Frontal cortex (tissue), 4 donors: Measurements from ENCODE around the gene GPR62. TPM values are rescaled to one million over a fixed set of nuclear protein-coding genes. Genes with fewer than 3 reads are reported as not detected.
"Not testable (repeated sequence)": the region's sequence is repeated elsewhere in the genome, so short reads cannot be mapped to it uniquely, and the experiment has no call there.

Experiments
- DNase-seq, 2 donors: peaks; one replicate each; pipeline ENCODE4 v3.0.0; 2012; ENCODE audit warnings: low spot score in 2 of 2
- FAIRE-seq: peaks from 2 replicates; lab custom pipeline; 2012; peaks lifted over from hg19 to GRCh38; lab: Jason Lieb, UNC
- total RNA-seq: library from RNA; depleted of rRNA; stranded (reverse); fragments of >200 nt; gene quantifications from one replicate; pipeline ENCODE4 v1.2.3, GENCODE V29; 2014
- donor health status: control.
- donor health status: control.
- donor health status: control.

The GPR62 gene
- total RNA-seq, 1 donor from 2014 or later = 0.41 TPM

DNA sequence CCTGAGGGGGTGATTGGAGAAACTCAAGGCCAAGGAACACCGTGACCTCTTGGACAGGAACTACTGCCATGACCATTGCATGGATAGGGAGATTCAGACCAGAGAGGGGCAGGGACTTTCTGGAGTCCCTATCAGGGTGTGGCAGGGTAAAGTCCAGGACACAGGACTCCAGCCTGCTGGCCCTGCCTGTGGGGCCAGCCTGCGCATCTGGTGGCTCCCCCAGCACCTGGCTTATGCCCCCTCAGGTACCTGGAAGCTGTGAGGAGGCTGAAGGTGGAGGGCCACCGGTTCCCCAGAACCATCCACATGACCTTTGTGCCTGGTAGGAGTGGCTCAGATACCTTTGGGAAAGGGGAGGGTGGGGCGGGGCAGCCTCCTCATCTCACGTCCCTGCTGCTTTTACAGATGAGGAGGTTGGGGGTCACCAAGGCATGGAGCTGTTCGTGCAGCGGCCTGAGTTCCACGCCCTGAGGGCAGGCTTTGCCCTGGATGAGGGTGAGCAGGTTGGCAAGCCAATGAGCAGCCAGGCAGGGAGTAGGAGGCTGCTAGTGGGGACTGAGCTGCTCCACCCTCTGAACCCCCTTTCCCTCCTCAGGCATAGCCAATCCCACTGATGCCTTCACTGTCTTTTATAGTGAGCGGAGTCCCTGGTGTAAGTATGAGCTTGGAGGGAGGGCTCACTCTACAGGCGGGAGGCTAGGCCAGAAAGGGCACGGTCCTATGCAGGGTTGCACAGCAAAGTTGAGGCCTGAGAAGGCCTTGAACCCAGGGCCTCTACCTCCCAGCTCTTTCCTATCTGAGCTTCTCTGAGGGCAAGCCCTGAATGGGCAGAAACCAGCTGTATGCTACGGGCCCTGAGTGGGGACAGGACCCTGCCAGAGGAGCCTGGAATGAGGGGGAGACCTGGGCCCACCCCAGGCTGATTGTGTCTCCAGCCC is 31.1 kb downstream of the GPR62 start:
- DNase-seq (no peak), FAIRE-seq (no peak)

DNA sequence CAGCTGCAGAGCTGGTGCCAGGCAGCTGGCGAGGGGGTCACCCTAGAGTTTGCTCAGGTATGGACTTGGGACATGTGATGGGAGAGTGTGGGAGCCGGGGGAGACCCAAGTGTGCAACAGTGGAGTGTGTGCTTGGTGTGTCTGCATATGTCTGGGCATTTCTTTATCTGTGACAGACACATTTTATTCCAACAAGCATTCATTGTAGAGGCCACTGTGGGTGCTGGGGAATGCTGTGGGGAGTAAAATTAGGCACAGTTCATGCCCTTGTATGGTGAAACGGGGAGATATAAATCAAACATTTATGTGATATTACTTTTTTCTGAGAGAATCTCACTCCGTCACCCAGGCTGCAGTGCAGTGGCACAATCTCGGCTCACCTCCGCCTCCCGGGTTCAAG is 32.4 kb downstream of the GPR62 start:
- DNase-seq = no peak
- FAIRE-seq = no peak

DNA sequence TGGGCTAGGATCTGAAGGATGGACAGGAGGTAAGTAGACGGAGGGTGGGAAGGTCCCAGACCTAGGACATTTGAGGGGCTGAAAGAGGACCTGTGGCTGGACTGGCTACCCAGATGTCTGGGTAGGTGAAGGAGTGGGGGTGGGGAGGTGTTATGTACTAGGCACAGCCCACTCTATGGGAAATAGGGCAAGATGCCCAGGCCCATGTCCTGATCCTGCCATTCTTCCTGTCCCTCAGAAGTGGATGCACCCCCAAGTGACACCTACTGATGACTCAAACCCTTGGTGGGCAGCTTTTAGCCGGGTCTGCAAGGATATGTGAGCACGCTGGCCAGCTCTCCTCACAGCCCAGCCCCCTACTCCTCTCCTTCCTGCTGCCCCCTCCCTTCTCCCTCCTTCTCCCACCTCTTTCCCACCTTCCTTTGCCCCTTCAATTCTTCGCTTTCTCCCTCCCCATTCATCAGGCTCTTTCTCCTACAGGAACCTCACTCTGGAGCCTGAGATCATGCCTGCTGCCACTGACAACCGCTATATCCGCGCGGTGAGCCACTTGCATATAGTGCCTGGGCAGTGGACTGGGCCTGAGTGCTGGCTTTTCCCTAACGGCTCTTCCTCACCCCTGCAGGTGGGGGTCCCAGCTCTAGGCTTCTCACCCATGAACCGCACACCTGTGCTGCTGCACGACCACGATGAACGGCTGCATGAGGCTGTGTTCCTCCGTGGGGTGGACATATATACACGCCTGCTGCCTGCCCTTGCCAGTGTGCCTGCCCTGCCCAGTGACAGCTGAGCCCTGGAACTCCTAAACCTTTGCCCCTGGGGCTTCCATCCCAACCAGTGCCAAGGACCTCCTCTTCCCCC is 33.3 kb downstream of the GPR62 start:
- FAIRE-seq (no peak), DNase-seq (no peak)

DNA sequence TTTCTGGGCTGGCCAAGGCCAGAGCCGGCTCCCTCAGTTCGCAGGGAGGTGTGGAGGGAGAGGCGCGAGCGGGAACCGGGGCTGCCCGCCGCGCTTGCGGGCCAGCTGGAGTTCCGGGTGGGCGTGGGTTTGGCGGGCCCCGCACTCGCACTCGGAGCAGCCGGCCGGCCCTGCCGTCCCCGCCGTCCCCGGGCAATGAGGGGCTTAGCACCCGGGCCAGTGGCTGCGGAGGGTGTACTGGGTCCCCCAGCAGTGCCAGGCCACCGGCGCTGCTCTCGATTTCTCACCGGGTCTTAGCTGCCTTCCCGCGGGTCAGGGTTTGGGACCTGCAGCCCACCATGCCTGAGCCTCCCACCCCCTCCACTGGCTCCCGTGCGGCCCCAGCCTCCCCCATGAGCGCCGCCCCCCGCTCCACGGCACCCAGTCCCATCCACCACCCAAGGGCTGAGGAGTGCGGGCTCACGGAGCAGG is 35.4 kb downstream of the GPR62 start:
- not testable (repeated sequence) for FAIRE-seq, DNase-seq

DNA sequence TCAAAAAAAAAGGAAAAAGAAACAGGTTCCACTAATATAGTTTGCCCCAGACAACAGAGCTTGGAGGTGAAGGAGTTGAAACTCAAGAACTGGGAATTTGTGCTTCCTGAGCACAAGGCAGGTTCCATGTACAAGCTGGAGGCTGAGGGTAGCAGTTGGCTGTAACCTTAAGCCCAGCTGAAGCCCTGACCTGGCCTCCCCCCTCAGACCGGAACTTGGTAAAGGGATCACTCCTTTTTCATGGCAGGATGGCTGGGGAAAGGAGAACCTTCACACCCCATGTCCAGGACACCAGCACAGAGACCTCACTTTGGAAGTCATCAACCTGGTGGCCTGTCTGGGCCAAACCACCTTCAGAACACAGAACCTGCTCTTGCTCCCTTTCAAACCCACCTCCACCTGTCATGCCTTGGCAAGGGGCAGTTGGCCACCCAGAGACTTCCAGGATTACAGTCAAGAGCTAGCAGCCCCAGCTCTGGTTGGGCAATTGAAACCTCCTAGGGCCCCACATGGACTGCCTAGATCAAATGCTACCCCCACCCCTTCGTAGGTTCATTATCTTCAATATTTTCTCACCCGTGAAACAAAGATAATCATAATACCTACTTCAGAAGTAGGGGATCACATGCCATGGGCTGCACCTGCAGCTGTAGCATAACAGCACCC is 37.0 kb downstream of the GPR62 start:
- FAIRE-seq (no peak), DNase-seq (no peak)

DNA sequence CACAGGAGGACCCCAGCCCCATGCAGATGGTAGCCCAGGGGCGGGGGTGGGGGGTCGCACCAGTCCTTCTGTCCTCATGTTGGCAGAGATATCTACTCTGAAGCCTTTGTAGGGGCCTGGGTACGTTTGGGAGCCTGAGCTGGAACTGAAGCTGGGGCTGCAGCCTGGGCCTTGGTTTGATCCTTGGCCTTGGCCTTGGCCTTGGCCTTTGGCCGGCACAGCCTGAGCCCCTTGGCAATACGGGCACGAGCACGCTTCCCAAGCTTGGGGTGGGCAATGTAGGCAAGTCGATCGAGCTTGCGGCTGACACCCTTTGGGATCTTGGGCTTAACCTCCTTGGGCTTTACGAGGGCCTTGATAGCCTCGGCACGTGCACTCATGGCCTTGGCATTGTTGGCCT is 38.5 kb downstream of the GPR62 start:
- FAIRE-seq, DNase-seq: not testable (repeated sequence)

DNA sequence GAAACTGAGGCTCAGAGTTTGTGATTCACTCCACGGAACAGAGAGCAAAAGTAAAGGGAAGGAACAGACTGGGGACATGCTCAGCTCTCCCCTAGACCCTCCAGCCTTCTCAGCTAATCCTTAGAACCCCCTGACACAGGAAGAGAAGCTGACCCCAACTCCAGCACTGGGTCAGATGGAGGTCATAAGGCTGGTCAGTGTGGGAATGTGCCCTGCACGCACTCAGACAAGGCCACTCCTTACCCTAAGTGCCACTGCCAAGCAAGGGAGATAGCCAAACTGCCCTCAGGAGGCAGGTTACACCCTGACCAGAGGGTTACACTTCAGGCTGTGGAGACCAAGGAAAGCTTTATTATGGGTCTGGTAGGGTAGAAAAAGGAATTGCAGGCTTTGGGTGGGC is 39.3 kb downstream of the GPR62 start:
- DNase-seq (no peak), FAIRE-seq (no peak)

DNA sequence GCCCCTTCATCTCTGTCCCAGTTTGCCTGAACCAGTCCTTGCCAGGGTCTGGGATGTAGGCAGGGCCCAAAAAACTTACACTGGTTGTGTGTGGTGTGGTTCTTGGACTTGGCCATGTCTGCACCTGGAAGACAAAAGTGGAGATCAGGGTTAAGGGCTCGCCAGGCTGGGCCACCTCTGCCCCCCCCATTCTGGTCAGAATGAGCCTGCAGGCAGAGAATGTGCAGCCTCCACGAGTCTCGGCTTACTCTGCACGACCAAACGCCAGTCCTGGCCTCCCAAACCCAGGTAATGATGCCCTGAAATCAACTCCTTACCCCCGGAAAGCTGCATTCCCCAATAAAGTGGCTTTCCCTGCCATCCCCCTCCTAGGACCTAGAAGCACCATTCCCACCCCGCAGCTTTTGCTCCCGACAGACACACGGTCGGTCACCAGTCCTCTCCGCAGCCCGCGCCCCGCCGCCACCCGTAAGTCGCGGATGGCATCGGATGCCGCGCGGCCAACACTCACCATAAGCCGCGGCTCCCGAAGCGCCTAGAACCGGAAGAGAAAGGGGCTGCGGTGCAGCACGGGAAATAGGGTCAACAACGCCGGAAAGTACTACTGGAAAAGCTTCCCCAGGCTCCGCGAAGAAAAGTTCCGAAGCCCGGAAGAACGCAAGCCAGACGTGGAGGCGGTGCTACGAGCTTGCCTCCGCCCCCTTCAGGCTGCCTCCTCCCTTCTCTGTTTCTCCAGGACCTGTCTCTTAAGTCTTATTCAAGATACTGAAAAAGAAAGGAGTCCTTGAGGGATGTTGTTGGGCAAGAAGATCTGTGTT is 40.4 kb downstream of the GPR62 start, which contains the start of gene RPL29:
TSS of gene RPL29 (minus strand) at position 550 of the 818 bp plus-strand sequence. CDS start at position 116, 434 bp downstream.
- DNase-seq = peak; percentile 86 to 93
- no peak for FAIRE-seq

DNA sequence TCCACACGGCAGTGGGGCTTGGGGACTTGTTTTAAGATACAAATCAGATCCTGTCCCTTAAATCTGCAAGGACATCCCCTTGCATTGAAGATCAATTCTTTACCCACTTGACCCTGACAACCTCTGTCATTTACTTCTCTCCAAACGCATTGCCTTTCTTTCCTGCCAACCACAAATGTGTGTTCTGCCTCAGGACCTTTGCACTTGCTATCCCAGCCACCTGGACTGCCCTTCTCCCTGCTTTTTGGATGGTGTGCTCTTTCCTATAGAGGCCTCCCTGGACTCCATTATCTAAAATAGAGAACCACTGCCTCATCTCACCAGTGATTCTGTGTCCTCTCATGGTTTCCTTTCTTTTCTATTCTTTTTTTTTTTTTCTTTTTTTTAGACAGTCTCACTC is 42.0 kb downstream of the GPR62 start:
- FAIRE-seq (no peak), DNase-seq (no peak)

DNA sequence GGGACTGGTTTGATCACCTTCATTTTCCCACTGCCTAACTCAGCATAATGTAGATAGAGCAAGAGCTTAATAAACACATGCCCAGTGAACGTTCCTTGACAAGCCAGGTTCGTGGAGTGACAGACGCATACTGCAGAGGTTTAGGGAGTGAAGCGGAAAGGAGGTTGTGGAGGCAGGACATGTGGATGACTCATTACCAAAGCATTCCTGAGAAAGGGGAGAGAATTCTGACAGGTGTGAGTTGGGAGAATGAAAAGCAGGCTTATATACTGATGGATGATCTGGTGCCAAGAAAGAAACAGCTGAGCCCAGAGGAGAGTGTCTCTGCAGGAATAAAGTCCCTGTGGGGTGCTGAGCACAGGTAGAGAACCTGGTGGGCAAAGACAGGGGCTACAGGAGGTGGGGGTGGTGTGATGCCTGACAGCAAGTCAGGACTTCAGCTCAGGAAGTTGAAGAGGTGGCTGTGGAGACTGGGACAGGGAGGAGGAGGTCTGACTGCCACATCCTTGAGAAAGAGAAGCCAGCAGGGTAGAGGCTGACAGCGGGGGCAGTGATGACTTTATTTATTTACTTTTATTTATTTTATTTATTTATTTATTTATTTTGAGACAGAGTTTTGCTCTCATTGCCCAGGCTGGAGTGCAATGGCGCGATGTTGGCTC is 42.9 kb downstream of the GPR62 start:
- no peak for FAIRE-seq

DNA sequence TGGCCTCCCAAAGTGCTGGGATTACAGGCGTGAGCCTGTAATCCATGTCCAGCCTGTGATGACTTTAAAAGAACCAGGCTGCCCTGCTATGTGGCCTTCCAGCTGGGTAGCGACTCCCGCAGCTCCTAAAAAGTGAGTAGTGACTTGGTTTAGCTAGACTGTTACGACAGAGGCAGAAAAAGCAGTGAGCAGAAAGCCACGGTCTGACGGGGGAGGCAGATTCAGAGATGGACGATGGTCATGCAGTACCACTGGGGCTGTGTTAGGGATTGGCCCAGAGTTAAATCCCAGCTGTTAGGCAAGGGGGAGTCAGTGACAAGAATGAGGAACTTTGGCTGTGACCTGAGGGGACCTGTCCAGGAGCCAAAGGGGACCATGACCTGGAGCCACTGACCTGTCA is 43.6 kb downstream of the GPR62 start:
- no peak for FAIRE-seq
- DNase-seq = no peak

More for the DNA sequence above, 42.9 kb downstream of the GPR62 start:
- DNase-seq = no peak

DNA sequence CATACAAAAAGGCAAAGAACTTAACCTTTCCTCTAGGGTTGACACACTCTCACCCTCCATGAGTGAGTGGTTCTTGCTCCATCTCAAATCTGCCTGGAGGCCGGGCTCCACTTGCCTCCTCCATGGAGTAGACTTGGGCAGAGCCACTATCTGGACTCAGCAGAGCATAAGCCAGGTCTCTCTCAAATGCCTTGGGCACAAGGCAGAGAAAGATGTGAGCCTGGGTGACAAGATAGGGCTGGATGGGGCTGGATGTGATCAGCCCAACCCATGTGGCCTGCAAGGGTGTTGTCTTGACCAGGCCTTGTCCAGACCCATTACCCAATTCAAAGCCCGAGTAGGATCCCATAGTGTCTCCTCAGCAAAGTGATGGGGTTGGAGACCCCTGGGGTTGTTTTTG is 44.7 kb downstream of the GPR62 start:
- DNase-seq (no peak), FAIRE-seq (no peak)

DNA sequence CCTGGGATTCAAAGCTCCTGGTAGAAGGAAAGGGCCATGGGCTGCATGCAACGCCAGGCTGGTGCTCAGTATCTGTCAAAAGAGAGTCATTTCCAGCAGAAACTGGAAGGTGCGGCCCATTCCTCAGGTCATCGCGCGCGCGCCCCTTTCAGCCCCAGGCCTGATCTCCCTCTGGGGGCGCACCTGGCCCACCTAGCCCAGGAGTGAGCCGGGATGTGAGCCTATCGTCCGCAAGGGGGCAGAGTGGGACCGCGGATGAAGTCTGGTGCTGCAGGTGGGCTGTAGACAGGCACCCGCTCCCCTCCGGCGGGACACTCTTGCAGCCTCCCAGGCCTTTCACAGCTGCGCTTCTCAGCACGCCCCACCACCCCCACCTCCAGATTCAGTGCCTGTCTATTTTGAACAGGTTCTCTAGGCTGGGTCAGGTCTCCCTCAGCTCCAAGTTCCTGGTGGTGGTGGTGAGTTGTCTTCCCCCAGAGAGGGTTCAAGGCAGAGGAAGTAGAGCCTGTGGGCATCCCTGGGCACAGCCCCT is 46.3 kb downstream of the GPR62 start:
- peak; percentile 72 to 90 for DNase-seq
- no peak for FAIRE-seq

DNA sequence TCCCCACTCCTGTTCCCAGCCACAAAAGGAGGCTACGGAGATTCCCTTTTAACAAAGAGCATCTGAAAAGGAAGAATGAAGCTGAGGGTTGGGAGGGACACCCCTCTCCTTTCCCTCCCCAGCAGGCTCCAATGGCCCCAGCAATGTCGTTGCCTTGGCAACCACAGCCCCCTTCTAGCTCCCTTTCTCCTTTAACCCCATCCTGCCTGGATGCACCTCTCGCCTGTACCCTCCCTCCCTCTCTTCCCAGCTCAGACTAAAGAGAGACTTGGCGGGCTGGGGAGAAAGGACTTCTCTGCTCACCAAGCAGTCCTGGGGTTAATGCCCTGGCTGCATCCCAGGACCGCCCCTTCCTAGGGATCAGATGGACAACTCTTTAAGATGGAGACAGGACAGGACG is 47.6 kb downstream of the GPR62 start:
- DNase-seq (no peak), FAIRE-seq (no peak)

DNA sequence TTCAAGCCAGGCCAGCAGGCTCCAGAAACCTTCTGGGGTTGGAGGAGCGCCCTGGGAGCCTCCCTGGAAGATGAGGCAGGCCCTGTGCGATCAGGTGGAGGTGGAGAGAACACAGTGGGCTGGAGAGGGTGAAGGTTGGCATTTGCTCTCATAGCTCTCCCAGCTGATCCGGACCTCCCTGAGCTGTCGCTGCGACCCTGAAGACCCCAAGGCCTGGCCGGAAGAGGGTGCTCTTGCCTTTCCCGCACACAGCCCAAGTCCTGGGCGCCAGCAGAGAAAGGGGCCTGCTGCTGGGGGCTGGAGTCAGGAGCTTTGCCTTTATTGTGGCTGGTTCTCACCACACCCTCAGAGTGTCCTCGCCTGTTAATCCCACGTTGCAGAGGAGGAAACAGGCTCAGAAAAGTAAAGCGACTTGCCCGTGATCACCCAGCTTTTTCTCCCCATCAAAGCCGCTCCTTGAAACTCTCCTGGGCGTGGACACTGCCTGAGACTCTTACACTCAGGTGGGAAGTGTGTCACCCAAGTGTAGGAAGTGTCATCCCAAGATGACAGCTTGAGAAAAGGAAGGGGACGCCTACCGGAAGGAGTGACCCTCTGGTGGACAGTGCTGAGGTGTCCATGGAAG is 49.1 kb downstream of the GPR62 start:
- DNase-seq (peak; percentile 65 to 76), FAIRE-seq (no peak)

DNA sequence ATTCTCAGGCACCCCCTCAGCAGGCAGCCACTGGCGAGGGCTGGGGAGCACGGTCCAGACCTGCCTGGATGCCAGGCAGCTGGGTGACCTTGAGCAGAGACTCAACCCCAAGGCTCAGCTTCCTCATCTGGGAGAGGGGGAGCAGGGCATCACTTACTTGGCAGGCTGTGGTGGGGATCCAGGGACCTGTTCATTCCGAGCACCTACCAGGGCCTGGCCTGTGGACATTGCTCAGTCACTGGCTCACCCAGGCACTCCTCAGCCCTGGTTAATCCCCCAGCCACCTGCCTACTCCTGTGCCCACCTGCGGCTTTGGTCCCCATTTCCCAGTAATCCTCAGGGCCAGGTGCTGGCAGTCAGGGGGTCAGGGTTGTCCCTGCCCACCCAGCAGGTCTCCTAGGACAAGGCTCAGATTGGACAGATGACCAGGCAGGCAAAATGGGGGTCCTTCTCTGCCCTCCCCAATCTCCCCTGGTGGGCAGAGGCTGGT is 49.8 kb downstream of the GPR62 start:
- FAIRE-seq = no peak
- DNase-seq = no peak

DNA sequence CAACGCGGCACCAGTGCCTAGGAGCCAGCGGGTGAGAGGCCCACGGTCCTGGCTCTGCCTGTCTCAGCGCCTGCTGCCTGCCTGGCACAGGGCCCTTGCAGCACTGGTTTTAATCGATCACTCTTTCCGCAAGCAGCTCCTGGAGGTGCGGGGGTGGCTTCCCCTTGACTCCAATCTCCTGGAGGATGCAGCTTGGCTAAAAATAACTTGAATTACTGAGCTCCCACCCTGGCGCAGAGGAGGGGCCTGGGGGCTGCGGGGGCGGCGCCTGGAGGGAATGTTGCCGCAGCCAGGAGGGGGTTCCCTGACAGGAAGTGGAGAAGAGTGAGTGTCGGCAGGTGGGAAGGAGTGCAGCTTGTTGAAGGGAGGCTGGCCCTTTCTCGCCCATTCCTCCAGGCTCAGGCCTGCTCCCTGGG is 50.4 kb downstream of the GPR62 start:
- DNase-seq (peak in 1 of 2 donors; percentile 62), FAIRE-seq (no peak)
